ENCODE data around the gene COL20A1.
"Not testable (repeated sequence)": the region's sequence is repeated elsewhere in the genome, so short reads cannot be mapped to it uniquely, and the experiment has no call there.

GRCh38 chr20:63379872-63380271 lies 86.9 kb downstream of the COL20A1 start:
- TF ChIP-seq CTCF, POLR2A (IDR thresholded peaks at IDR 0.05): not testable (repeated sequence)
